Forelimb muscle (tissue), 1 donor: ENCODE data around the gene MCUR1. TPM values are rescaled to one million over a fixed set of nuclear protein-coding genes. Genes with fewer than 3 reads are reported as not detected.
A peak's percentile ranks its signal among the peaks of the same experiment; 100 is the strongest.
"Not testable (repeated sequence)": the region's sequence is repeated elsewhere in the genome, so short reads cannot be mapped to it uniquely, and the experiment has no call there.

ENCODE experiments used
- DNase-seq: peaks from one replicate; pipeline ENCODE4 v3.0.0-alpha.2; 2013; ENCODE audit warnings: low read depth
- polyA plus RNA-seq: library from polyadenylated mRNA; unstranded; fragments of 120-200 nt; gene quantifications from one replicate; pipeline ENCODE4 v1.2.1, GENCODE V29; 2013; ENCODE audit not compliant: insufficient read length

Gene MCUR1
- polyA plus RNA-seq, 1 donor = 27.3 TPM

DNA sequence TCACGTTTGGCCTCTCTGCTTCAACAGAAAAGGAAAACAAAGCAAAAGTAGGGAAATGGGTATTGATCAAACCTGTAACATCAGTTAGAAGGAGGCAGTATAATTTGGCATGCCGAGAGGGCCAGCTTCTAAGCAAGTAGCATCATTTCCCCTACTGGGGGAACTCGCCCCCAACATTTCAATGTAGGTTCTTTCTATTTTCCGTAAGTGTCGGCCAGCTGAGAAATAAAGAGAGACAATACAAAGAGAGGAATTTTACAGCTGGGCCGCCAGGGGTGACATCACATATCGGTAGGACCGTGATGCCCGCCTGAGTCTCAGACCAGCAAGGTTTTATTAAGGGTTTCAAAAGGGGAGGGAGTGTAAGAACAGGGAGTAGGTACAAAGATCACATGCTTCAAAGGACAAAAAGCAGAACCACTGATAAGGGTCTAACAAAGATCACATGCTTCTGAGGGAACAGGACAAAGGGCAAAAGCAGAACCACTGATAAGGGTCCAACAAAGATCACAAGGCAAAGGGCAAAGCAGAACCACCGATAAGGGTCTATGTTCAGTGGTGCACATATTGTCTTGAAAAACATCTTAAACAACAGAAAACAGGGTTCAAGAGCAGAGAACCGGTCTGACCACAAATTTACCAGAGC is 14.4 kb upstream of the MCUR1 start:
- not testable (repeated sequence) for DNase-seq

GRCh38 chr6:13827032-13827431 is 12.7 kb upstream of the MCUR1 start:
- no peak for DNase-seq

DNA sequence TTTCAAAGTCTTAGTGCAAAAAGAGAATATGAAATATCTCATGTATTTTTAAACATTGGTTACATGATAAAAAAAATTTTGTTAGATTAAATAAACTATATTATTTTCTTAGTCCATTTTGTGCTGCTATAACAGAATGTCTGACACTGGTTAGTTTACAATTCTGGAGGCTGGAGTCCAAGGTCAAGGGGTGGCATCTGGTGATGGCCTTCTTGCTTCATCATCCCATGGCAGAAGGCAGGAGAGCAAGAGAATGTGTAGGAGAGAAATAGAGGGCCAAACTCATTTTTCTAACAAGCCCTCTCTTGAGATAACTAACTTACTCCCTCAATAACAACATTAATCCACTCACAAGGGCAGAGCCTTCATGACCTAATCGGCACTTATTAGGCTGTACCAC is 11.5 kb upstream of the MCUR1 start:
- DNase-seq = no peak

- no peak for DNase-seq
These were observed 4.0 kb upstream of the MCUR1 start for GRCh38 chr6:13818341-13818740.

GRCh38 chr6:13814938-13815575 is 700 bp upstream of the MCUR1 start:
- DNase-seq = no peak

- no peak for DNase-seq
These were observed 659 bp downstream of the MCUR1 start for GRCh38 chr6:13813621-13814175.

DNA sequence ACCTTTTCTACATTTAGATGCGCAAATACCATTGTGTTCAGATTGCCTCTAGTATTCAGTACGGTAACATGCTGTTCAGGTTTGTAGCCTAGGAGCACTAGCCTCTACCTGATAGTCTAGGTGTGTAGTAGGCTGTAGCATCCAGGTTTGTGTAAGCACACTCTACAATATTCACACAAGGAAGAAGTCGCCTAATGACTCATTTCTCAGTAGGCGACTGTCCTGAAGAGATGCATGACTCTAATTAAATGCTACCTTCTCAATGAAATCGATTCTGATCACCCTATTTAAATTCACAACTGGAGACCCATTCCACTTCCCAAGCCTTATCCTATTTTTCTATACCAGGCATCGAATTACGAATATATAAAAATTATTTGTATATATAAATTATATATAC is 1.3 kb downstream of the MCUR1 start:
- no peak for DNase-seq

DNA sequence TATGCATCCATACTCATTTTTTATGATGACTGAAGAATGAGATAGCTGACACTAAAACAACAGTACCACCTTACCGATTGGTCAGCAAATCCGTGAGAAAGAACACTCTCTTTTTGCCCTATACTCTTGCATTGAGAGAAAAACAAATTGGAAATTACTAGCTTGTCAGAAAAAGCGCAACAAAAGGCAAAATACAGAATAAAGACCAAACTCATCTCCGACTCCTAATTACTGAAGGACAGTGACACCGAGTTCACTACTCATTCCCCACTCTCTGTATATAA is 2.1 kb downstream of the MCUR1 start:
- no peak for DNase-seq

GRCh38 chr6:13811627-13812358 is 2.6 kb downstream of the MCUR1 start:
- DNase-seq = no peak

DNA sequence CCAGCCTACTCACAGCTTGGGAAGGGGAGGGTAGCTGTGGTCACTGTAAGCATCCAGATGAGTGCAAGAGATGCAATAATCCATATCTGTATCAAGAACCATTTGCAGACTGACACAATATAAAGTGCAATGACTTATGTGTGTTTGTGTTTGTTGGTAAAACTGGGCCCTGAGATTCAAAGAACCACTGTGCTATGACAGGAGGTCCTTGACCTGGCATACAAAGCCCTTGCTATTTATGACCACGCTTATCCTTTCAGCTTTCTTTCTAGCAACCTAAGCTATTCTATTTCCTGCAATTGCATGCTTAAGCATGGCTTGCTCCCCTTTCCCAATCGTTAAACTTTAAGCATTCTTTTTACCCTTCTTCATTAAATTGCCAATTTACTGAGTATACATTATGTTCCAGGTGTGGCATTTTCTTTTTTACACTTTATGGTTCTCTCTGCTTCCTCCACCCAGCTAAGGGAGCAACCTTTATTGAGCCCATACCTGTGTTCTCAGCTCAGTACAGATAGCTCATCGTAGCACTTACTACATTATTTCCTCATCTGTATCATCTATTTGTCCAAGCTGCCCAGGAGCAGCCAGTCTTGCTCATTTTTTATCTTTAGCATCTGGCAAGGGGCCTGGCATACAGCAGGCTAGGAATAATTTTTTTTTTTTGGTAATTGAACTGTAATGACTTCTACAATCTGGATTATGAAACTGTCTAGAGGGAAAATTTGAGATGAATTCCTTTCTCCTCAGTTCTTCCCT is 3.5 kb downstream of the MCUR1 start:
- DNase-seq = no peak

- no peak for DNase-seq
These were observed 5.6 kb downstream of the MCUR1 start for GRCh38 chr6:13808801-13809200.

DNA sequence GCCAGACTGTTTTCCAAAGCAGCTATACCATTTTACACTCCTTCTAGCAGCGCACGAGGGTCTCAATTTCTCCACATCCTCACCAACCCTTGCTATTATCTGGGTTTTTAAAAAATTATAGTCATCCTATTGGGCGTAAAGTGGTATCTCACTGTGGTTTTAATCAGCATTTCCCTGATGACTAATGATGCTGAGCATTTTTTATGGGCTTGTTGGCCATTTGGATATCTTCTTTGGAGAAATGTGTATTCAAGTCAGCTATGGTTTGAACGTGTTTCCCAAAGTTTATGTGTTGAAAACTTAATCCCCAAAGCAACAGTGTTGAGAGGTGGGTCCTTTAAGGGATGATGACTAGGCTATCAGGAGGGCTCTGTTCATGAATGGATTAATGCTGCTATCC is 6.7 kb downstream of the MCUR1 start:
- no peak for DNase-seq

GRCh38 chr6:13803581-13803980 is 10.8 kb downstream of the MCUR1 start:
- no peak for DNase-seq

DNA sequence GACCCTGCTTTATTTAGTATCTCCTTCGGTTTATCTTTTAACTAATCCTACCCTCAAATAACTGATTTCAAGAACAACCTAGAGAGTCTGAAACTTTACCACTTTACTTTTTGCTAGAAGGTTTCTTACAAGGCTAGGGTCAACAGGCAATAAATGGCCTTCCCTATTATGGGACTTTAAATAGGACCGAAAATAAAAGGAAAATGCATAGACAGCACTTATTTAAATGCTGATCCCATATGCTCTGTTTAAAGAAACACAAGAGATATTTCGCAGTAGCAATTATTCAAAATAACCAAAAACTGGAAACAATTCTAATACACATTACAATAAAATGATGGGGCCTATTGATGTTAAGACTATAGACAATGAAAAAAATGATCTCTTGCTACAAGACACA is 13.7 kb downstream of the MCUR1 start:
- DNase-seq = no peak

DNA sequence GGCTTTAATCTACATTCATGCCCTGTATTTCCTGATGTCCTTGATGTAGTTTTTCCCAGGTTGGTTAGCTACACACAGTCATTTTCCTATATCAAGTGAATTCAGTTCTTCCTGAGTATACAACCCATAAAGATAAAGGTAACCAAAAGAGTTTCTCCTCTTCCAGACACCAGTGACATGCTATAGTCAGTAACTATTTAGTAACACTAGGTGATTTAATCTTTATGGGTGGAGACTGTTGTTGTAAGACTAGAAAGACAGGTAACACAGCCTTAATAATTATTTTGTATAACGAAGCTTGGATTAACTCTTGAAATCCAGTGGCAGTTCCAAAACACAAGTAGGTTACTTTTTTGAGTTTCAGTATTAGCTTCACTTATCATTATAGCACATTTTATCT is 17.6 kb downstream of the MCUR1 start:
- DNase-seq = no peak

GRCh38 chr6:13795041-13795750 is 19.2 kb downstream of the MCUR1 start:
- no peak for DNase-seq

GRCh38 chr6:13794184-13794583 is 20.2 kb downstream of the MCUR1 start:
- no peak for DNase-seq

DNA sequence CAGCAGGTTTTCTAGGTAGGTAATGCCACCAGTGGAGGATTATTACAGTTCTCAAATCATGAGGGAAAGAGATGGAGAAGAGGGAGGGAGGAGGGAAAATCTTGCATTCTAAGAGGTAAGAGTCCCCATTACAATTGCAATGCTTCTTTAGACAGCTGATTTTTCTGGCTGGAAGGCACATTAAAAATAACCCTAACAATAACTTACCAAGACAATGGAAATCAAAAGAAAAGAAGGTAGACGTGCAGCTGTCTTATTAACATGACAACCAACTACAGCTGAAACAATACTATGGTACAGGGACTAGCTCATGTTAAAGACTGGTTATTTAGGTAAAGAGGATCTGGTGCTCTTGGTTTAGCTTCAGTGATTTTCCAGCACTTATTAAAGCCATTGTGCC is 24.6 kb downstream of the MCUR1 start:
- no peak for DNase-seq

DNA sequence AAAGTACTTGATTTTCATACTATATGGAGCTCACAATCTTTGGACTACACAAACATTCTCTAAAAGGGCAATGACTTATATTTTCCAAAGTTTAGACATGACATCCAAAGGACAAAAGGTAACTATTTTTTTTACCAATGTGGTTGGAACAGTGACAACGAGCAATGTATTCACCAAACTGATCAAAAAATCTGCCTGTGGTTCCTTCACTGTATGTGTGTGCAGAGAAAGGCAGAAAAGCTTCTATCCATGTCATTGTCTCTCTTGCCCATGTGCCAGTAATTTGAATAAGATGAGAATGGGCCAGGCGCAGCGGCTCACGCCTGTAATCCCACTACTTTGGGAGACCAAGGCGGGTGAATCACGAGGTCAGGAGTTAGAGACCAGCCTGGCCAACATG is 25.5 kb downstream of the MCUR1 start:
- DNase-seq = no peak

DNA sequence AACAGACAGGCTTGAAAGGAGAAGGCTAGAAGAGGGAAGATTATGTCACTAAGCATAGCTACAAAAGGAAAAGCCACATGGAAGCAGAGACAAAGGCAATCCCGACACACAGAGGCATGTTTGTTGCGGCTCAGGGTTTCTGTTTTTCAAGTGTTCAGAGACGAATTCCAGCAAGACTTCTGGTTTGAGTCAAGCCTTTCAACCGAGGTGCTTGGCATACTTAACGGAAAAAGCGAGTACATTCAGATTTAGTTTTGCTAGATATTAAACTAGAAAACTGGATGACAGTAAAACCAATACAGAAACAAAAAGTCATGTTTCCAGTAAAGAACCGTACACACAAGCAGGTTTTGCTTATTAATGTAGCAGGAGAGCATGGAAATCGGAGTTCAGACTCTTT is 27.2 kb downstream of the MCUR1 start:
- peak; percentile 87 for DNase-seq

DNA sequence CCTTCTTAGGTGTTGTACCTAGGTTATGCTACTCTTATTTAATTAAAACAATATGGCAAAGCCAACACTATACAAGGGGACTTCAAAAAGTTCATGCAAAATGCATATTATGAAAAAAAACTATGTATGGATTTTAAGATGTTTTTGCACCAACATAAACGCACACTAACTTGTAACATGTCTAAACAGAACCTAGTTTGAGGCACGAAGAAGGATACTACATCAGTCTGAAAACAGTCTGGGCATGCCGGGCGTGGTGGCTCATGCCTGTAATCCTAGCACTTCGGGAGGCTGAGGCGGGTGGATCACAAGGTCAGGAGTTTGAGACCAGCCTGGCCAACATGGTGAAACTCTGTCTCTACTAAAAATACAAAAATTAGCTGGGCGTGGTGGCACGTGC is 34.2 kb downstream of the MCUR1 start:
- DNase-seq = not testable (repeated sequence)

GRCh38 chr6:13778028-13778427 is 36.3 kb downstream of the MCUR1 start:
- no peak for DNase-seq
